ENCODE results near the gene GOLM1.

DNA sequence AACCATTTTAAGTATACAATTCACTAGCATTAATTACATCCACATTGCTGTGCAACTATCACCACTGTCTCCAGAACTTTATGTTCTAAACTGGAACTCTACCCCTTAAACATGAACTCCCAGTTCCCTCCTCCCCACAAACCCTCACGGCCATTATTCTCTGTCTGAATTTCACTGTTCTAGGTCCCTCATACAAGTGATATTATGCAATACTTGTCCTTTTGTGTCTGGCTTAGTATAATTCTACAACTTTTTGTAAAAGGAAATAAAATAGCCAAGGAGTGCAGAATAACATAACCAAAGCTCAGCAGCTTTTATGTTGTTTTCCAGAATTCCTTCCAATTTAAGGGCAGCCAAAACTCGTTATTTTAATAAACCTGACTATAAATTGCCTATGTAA lies 105.2 kb downstream of the GOLM1 start:
- TF ChIP-seq, protein P1, sequence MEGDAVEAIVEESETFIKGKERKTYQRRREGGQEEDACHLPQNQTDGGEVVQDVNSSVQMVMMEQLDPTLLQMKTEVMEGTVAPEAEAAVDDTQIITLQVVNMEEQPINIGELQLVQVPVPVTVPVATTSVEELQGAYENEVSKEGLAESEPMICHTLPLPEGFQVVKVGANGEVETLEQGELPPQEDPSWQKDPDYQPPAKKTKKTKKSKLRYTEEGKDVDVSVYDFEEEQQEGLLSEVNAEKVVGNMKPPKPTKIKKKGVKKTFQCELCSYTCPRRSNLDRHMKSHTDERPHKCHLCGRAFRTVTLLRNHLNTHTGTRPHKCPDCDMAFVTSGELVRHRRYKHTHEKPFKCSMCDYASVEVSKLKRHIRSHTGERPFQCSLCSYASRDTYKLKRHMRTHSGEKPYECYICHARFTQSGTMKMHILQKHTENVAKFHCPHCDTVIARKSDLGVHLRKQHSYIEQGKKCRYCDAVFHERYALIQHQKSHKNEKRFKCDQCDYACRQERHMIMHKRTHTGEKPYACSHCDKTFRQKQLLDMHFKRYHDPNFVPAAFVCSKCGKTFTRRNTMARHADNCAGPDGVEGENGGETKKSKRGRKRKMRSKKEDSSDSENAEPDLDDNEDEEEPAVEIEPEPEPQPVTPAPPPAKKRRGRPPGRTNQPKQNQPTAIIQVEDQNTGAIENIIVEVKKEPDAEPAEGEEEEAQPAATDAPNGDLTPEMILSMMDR (IDR thresholded peaks at IDR 0.05) = no peak
- TF ChIP-seq POLR2A (IDR thresholded peaks at IDR 0.05) = no peak

Data from Peyer's patch (tissue), 4 donors.